Cardiac muscle cell (in vitro differentiated cells and primary cell): ENCODE data around the gene OSCP1. TPM values are rescaled to one million over a fixed set of nuclear protein-coding genes. Genes with fewer than 3 reads are reported as not detected.

Source experiments
- DNase-seq, 2 donors: peaks; one replicate each; pipeline versions ENCODE4 v3.0.0 to v3.0.0-alpha.2; 2010 to 2017; ENCODE audit warnings: low read depth in 1 of 2, low spot score in 1 of 2
- H3K27ac ChIP-seq: fragments of 200-600 bp; sonication (generic); 2 replicates; pipeline ENCODE4 v1.5.1; 2016
- H3K27me3 ChIP-seq: fragments of 200-600 bp; sonication (generic); 2 replicates; pipeline ENCODE4 v1.6.0; 2016; ENCODE audit warnings: control low read depth
- H3K36me3 ChIP-seq: fragments of 200-600 bp; sonication (generic); 2 replicates; pipeline ENCODE4 v1.5.1; 2016; ENCODE audit warnings: control low read depth
- H3K4me1 ChIP-seq: fragments of 200-600 bp; sonication (generic); 2 replicates; pipeline ENCODE4 v1.8.1; 2017; ENCODE audit warnings: low read depth, mild to moderate bottlenecking, mixed run types
- H3K4me3 ChIP-seq: fragments of 200-600 bp; sonication (generic); 2 replicates; pipeline ENCODE4 v1.5.1; 2016; ENCODE audit warnings: mild to moderate bottlenecking
- H3K9me3 ChIP-seq: fragments of 200-600 bp; sonication (generic); 2 replicates; pipeline ENCODE4 v1.5.1; 2017; ENCODE audit warnings: low read depth, mild to moderate bottlenecking, control low read depth
- CTCF ChIP-seq: IDR thresholded peaks from 2 replicates; pipeline ENCODE4 v1.5.1; 2012; ENCODE audit warnings: low read depth, mild to moderate bottlenecking, low read length
- polyA plus RNA-seq: library from polyadenylated mRNA; unstranded; fragments of >200 nt; fragmentation: Nextera tagmentation; extraction: Ambion mirVana; gene quantifications from 2 replicates; pipeline ENCODE4 v1.2.1, GENCODE V29; 2016
- total RNA-seq: library from RNA; depleted of rRNA; stranded (reverse); fragments of >200 nt; gene quantifications from 2 replicates; pipeline ENCODE4 v1.2.3, GENCODE V29; 2016

OSCP1 gene
- total and polyA plus RNA-seq, 2 experiments from 2014 or later: 18.5 to 19.5 TPM

DNA sequence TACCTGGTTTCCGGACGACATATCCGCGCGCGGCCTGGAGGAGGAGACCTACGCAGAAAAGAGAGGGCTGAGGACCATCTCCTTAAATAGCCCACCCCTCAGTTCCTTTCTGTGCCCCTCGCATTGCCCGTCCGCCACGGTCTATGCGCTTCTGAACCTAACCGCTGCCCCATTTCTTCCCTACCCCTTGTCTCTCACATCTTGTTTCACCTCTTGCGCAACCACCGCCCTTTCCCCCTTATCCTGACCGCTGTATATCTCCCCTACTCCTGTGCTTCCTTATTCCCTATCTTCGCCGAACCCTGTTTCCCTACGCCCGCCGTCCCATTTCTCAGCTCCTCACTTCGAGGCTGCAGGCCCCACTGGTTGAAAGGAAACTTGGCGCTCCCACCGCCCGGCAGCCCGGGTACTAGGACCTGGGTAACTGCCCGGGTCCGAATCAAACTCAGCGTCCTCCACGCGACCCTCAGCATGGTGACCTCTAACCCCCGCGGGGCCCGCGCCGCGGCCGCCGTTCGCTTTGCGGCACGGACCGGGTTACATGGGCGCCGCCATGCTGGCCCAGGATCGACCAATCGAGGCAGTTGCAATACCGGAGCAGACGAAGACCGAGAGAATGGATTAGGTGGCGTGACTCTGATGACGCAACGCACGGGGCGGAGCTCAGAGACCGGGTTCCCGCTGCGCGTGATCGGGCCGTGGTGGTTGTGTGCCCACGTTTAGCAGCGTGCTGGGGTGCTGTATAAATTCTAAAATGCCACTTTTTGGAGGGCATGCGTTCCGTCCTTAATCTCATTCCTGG lies 13.8 kb upstream of the OSCP1 start, which contains the start of gene MRPS15:
MRPS15 (minus strand) TSS at position 582 of the 802 bp plus-strand sequence; CDS start at position 473, 109 bp downstream.
- Histone ChIP-seq H3K27me3 (no peaks in the 10 kb centered on the region), H3K27ac (peak within 1 kb of the TSS; percentile 97), H3K36me3 (peaks cover 2% of the 10 kb centered on the region), H3K9me3 (no peaks in the 10 kb centered on the region), H3K4me1 (peaks cover 5% of the 10 kb centered on the region), H3K4me3 (peak within 1 kb of the TSS; percentile 77)
- no peak for TF ChIP-seq CTCF
- DNase-seq: peak; percentile 96 to 97

GRCh38 chr1:36463463-36463802 lies 13.2 kb upstream of the OSCP1 start:
- peak overlapping the region; percentile 29 for H3K27ac ChIP-seq
- no peak for TF ChIP-seq CTCF
- no peak for DNase-seq

GRCh38 chr1:36458910-36459309 lies 8.7 kb upstream of the OSCP1 start:
- DNase-seq: no peak
- Histone ChIP-seq H3K9me3 (no peaks in the 10 kb centered on the region), H3K27me3 (no peaks in the 10 kb centered on the region), H3K36me3 (peaks cover 28% of the 10 kb centered on the region), H3K27ac (no peak overlapping the region), H3K4me1 (no peaks in the 10 kb centered on the region), H3K4me3 (no peak overlapping the region)
- no peak for TF ChIP-seq CTCF

More at GRCh38 chr1:36463463-36463802, 13.2 kb upstream of the OSCP1 start:
- peaks cover 6% of the 10 kb centered on the region for H3K36me3 ChIP-seq
- H3K27me3 ChIP-seq: no peaks in the 10 kb centered on the region
- peak overlapping the region; percentile 77 for H3K4me3 ChIP-seq
- H3K4me1 ChIP-seq: peaks cover 5% of the 10 kb centered on the region
- H3K9me3 ChIP-seq: no peaks in the 10 kb centered on the region

DNA sequence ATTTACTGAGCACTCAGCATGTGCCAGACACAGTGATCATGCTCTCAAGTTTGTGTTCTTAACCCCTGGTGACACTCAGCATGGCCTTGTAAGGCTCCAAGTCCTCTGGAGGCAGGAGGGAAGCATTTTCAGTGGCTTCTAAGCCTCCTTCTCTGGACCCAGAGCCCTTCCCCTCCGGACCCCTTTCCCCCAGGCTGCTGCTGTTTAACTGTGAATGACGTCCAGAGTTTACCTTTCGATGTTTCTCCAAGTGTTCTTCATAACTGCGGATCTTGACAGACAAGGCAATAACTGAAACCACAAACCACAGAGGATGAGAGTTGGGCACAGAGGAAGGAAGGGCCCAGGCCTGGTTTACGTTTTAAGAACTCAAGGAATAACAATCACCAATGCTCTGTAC lies 7.4 kb upstream of the OSCP1 start:
- H3K27me3 ChIP-seq: no peaks in the 10 kb centered on the region
- TF ChIP-seq CTCF: no peak
- H3K4me1 ChIP-seq: no peaks in the 10 kb centered on the region
- no peak overlapping the region for H3K27ac ChIP-seq
- H3K4me3 ChIP-seq: no peak overlapping the region
- peaks cover 28% of the 10 kb centered on the region for H3K36me3 ChIP-seq
- no peak for DNase-seq
- no peaks in the 10 kb centered on the region for H3K9me3 ChIP-seq

GRCh38 chr1:36456391-36456928 lies 6.2 kb upstream of the OSCP1 start:
- Histone ChIP-seq H3K27me3 (no peaks in the 10 kb centered on the region), H3K36me3 (peaks cover 25% of the 10 kb centered on the region), H3K4me1 (no peaks in the 10 kb centered on the region), H3K4me3 (no peak overlapping the region), H3K27ac (no peak overlapping the region), H3K9me3 (no peaks in the 10 kb centered on the region)
- TF ChIP-seq CTCF: no peak
- no peak for DNase-seq
